ENCODE measurements around the gene SFPQ. TPM values are rescaled to one million over a fixed set of nuclear protein-coding genes. Genes with fewer than 3 reads are reported as not detected.

Gene SFPQ
- total and polyA plus RNA-seq, 2 of the 8 experiments (the other 6 are each of a cell fraction or from before 2014, with no cell fraction given) = 118 to 469 TPM

DNA sequence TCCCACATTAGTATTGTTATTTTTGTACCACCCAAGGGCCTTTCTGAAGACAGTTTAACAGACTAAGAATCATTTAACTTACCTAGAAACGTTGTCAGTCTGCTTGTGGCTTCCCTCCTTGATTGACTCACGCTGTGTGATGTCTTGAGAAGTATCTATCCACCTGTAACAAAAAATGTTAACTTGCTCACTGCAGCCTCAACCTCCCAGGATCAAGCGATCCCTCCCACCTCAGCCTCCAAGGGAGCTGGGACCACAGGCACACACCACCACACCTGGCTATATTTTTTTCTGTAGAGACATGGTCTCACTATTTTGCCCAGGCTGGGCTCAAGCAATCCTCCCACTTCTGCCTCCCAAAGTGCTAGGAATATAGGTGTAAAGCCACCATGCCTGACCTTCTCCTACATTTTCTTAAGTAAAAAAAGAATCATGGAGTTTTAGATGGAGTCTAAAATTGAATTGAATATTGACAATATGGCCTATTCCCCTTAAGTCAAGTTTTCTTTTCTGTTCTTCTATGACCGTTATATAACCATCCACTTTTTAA is 15.6 kb downstream of the SFPQ start:
- Histone ChIP-seq H3K4me1 (replicated peaks in 1 of 4; ENCODE audit: control insufficient read depth in 3 of 4, insufficient read depth in 4 of 4, low read length in 3 of 4) (peaks cover 0 to 2% (median 0%) of the 10 kb centered on the region in 4 experiments; a peak in 2 of 7 replicates), H2AFZ (ENCODE audit: low read length) (no peak overlapping the region), H4K5ac (ENCODE audit: insufficient read length, low read depth, low read length) (no peak overlapping the region), H3K14ac (ENCODE audit: insufficient read length) (no peak overlapping the region), H3K4me3 (ENCODE audit: extremely low read depth in 1 of 4, insufficient read depth in 2 of 4, low read depth in 3 of 4, low read length in 4 of 4) (no peak overlapping the region), H2BK15ac (ENCODE audit: low read length) (no peak overlapping the region), H4K91ac (replicated peaks; ENCODE audit: insufficient read length, low read length) (no peak overlapping the region), H2BK20ac (ENCODE audit: low read length) (no peak overlapping the region), H3K23ac (ENCODE audit: insufficient read length) (no peak overlapping the region), H4K20me1 (replicated peaks in 1 of 2; ENCODE audit: control insufficient read depth in 1 of 2, insufficient read depth in 2 of 2, low read length in 2 of 2) (peaks cover 25 to 36% of the 10 kb centered on the region in 2 experiments), H2BK5ac (ENCODE audit: low read depth, low read length) (no peak overlapping the region), H3K79me2 (ENCODE audit: control insufficient read depth in 1 of 2, insufficient read depth in 2 of 2, low read length in 2 of 2) (peaks cover 0 to 35% of the 10 kb centered on the region in 2 experiments; a peak in 2 of 4 replicates), H3K56ac (replicated peaks; ENCODE audit: insufficient read length, low read depth, low read length) (no peak overlapping the region), H3K27me3 (replicated peaks in 1 of 4; ENCODE audit: control insufficient read depth in 3 of 4, extremely low read depth in 1 of 4, insufficient read depth in 3 of 4, low read length in 3 of 4) (no peaks in the 10 kb centered on the region), H2BK120ac (replicated peaks; ENCODE audit: low read depth, low read length) (no peak overlapping the region), H3K4ac (replicated peaks; ENCODE audit: insufficient read length, low read depth, low read length) (no peak overlapping the region), H2AK5ac (ENCODE audit: low read depth, low read length) (no peak overlapping the region), H3K36me3 (ENCODE audit: control insufficient read depth in 2 of 4, insufficient read depth in 4 of 4, low read length in 3 of 4) (peaks cover 13 to 76% (median 60%) of the 10 kb centered on the region in 4 experiments), H4K8ac (ENCODE audit: extremely low read depth, insufficient read depth, low read length) (no peak overlapping the region), H3K27ac (ENCODE audit: low read depth, low read length) (no peak overlapping the region), H3K4me2 (ENCODE audit: insufficient read depth in 1 of 2, low read depth in 2 of 2, low read length in 2 of 2) (no peak overlapping the region), H3K18ac (ENCODE audit: extremely low read depth, low read length) (no peak overlapping the region), H3K79me1 (ENCODE audit: low read depth, low read length) (peaks cover 2% of the 10 kb centered on the region), H3K23me2 (ENCODE audit: low read depth, low read length) (no peaks in the 10 kb centered on the region), H3K9ac (replicated peaks in 1 of 4; ENCODE audit: extremely low read depth in 1 of 4, low read depth in 3 of 4, low read length in 3 of 4) (no peak overlapping the region), H2BK12ac (ENCODE audit: low read depth, low read length) (no peak overlapping the region), H3K9me3 (ENCODE audit: insufficient read depth in 2 of 2, low read depth in 1 of 2, low read length in 1 of 2) (no peaks in the 10 kb centered on the region)
- 88% methylated on average over 4 of the region's 4 CpGs; no CpG with 5 or more reads in 1 of the 2 experiments for WGBS, 2 experiments (ENCODE audit: extremely low coverage in 1 of 2, insufficient coverage in 1 of 2, insufficient read length in 1 of 2, insufficient replicate concordance in 2 of 2, low coverage in 1 of 2, low lambda C conversion rate in 2 of 2, missing lambda C conversion rate in 1 of 2)
- POLR2A ChIA-PET (ENCODE audit: partially characterized antibody) = interaction anchor here (0.6 to 9.7 kb wide), 4 partner anchors 9 to 174 kb away, joined by 3 to 97 read pairs (median 4); no protein-coding TSS in a partner anchor
- CTCF ChIA-PET (ENCODE audit: partially characterized antibody) = interaction anchor here (0.6 to 0.7 kb wide), 2 partner anchors 229 to 849 kb away, joined by 3 read pairs; no protein-coding TSS in a partner anchor
- DNase-seq (ENCODE audit: low read depth in 1 of 2, low spot score in 2 of 2) = no peak
- FAIRE-seq = no peak
- TF ChIP-seq TCF12 (IDR thresholded peaks at IDR 0.05; ENCODE audit: low read depth, low read length) (no peak), TAF1 (IDR thresholded peaks at IDR 0.05; ENCODE audit: low read depth, low read length) (no peak), CBX8 (IDR thresholded peaks at IDR 0.05; ENCODE audit: borderline replicate concordance, low read depth, low read length) (no peak), CTBP2 (IDR thresholded peaks at IDR 0.05; ENCODE audit: borderline replicate concordance, insufficient read depth, insufficient read length, low read length) (no peak), POLR2A (IDR thresholded peaks at IDR 0.05; ENCODE audit: control extremely low read depth in 1 of 2, low read depth in 2 of 2, low read length in 2 of 2) (peak in 1 of 2 experiments; percentile 32; a peak in 1 of 3 replicates), RAD21 (IDR thresholded peaks at IDR 0.05 in 1 of 2, conservative IDR thresholded peaks at IDR 0.05 in 1 of 2; ENCODE audit: low read depth in 2 of 2, low read length in 2 of 2) (no peak), SP4 (IDR thresholded peaks at IDR 0.05; ENCODE audit: low read length) (no peak), HDAC6 (IDR thresholded peaks at IDR 0.05; ENCODE audit: low read depth, low read length) (no peak), POLR2AphosphoS5 (IDR thresholded peaks at IDR 0.05; ENCODE audit: low read depth, low read length) (peak; percentile 47; the same call in 1 of the 2 replicates), CEBPB (IDR thresholded peaks at IDR 0.05; ENCODE audit: low read depth, low read length) (no peak), RBBP5 (IDR thresholded peaks at IDR 0.05; ENCODE audit: borderline replicate concordance, low read depth, low read length) (no peak), SIN3A (conservative IDR thresholded peaks at IDR 0.05 in 1 of 2, IDR thresholded peaks at IDR 0.05 in 1 of 2; ENCODE audit: low read depth in 1 of 2, low read length in 2 of 2) (no peak)
- TF ChIP-seq, protein P1, sequence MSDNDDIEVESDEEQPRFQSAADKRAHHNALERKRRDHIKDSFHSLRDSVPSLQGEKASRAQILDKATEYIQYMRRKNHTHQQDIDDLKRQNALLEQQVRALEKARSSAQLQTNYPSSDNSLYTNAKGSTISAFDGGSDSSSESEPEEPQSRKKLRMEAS (IDR thresholded peaks at IDR 0.05) = no peak
